ENCODE results near the gene TMEM95.
"Not testable (repeated sequence)": the region's sequence is repeated elsewhere in the genome, so short reads cannot be mapped to it uniquely, and the experiment has no call there.

Gene TMEM95

GRCh38 chr17:7348478-7349242 lies 6.3 kb upstream of the TMEM95 start:
- no peak for DNase-seq

DNA sequence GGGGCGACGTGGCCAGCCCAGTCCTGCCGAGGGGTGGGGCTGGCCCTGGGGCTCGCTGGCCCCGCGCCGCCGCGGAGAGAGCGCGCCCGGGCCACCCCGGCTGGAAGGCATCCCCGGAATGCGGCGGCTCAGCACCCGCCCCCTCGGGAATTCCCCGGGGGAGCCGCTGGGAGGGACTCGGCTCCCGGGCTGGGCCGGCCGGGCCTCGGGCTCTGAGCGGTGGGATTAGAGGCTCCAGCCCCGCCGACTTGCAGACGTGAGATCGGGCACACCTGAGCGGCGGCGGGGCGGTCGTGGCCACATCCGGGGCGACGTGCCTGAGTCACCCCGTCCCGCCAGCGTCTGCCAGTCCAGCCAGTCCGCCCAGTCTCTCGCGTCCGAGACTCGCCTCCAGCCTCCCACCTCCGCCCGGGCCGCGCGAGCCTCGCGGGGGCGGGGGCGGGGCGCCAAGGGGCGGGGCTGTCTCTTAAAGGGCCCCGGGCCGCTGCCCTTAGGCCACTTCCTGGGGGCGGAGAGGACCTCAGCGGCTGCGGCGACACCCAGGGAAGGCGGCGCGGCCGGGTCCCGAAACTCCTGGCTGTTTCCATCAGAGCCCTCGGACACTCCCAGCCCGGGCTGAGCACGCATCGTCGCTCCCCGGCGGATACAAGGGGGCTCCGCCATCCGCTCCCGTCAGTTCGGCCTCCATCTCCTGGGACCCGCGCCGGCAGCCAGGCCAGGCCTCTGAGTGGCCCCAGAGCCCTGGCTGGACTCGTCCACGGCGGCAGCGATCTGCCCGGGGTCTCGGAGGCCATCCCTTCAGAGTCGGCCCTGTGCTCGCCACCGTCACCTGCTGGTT lies 3.1 kb upstream of the TMEM95 start, which contains the start of gene KCTD11:
KCTD11 (plus strand) TSS at position 498 of the 838 bp plus-strand sequence.
- DNase-seq = peak; percentile 72

GRCh38 chr17:7352503-7352889 lies 2.5 kb upstream of the TMEM95 start:
- no peak for DNase-seq

GRCh38 chr17:7352910-7353635 lies 1.9 kb upstream of the TMEM95 start:
- no peak for DNase-seq

- peak; percentile 33 for DNase-seq
Measured at GRCh38 chr17:7354262-7354843, 603 bp upstream of the TMEM95 start.

GRCh38 chr17:7355573-7355972 lies 617 bp downstream of the TMEM95 start:
- no peak for DNase-seq

- peak; percentile 86 for DNase-seq
Measured at GRCh38 chr17:7356072-7356549, 1.2 kb downstream of the TMEM95 start.

- DNase-seq = no peak
Measured at GRCh38 chr17:7356756-7357155, 1.8 kb downstream of the TMEM95 start.

DNA sequence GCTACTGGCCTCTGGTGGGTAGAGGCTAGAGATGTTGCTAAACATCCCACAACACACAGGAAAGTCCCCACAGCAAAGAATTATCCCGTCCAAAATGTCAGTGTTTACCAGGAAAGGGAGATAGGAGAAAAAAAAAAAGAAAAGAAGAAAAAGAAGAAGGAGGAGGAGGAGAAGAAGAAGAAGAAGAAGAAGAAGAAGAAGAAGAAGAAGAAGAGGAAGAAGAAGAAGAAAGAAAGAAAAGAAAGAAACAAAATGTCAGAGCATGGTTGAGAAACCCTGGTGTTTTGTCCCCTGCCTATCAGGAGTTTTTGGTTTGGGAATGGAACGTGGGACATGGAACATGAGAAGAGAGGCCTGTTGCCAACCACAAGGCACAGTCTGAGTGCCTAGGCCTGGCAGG lies 2.4 kb downstream of the TMEM95 start:
- no peak for DNase-seq

DNA sequence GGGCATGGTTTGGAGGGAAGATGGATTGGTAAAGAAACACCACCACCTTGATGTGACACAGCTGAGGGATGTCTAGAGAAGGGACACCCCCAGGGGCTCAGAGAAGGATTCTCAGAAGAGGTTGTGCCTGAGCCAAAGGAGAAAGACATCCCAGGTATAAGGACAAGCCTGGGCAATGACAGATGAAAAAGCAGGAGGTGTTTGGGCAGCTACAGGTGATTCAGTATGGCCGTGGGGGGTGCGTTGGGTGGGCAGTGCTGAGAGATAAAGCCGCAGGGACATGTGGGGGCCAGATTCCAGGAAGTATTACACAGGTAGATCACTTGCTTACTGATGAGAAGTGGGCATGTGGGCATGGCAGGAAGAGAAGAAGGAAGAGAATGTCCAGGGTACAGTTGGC lies 7.0 kb downstream of the TMEM95 start:
- DNase-seq = no peak

DNA sequence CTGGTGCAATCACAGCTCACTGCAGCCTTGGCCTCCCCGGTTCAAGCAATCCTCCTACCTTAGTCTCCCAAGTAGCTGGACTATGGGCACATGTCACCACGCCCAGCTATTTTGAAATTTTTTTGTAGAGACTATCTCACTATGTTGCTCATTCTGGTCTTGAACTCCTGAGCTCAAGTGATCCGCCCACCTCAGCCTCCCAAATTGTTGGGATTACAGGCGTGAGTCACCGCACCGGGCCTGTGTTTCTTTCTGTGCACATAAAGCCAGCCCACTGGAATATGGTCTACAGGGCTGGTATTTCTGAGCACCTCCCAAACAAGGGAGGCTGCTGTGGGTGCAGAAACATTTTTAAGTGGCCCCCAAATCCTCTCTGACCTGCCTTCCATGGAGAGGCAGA lies 8.4 kb downstream of the TMEM95 start:
- no peak for DNase-seq

- not testable (repeated sequence) for DNase-seq
Measured at GRCh38 chr17:7365963-7366362, 11.0 kb downstream of the TMEM95 start.

GRCh38 chr17:7367083-7367482 lies 12.1 kb downstream of the TMEM95 start:
- no peak for DNase-seq

GRCh38 chr17:7367918-7368598 lies 13.1 kb downstream of the TMEM95 start:
- DNase-seq = no peak

DNA sequence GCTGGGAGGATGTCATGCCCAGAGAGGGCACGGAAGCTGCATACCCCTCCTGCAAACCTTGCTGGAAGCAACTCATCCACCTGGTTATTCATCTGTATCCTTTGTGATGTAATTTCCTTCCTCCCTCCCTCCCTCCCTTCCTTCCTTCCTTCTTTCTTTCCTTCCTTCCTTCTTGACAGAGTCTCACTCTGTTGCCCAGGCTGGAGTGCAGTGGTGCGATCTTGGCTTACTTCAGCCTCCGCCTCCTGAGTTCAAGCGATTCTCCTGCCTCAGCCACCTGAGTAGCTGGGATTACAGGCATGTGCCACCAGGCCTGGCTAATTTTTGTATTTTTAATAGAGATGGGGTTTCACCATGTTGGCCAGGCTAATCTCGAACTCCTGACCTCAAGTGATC lies 13.6 kb downstream of the TMEM95 start:
- DNase-seq = not testable (repeated sequence)

GRCh38 chr17:7369825-7370224 lies 14.9 kb downstream of the TMEM95 start:
- no peak for DNase-seq

DNA sequence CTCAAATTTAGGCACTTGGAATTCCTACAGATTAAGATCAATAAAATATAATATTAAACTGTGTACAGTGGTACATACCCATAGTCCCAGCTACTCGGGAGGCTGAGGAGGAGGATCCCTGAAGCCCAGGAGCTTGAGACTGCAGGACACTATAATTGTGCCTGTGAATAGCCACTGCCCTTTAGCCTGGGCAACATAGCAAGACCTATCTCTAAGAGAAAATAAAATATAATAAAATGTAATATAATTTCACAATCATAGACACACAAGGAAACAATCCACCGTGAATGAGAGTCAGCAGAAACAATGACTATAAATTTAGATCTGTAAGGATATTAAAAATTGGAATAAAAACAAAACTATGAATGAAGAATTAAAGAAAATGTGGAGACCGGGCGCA lies 15.9 kb downstream of the TMEM95 start:
- DNase-seq = no peak

DNA sequence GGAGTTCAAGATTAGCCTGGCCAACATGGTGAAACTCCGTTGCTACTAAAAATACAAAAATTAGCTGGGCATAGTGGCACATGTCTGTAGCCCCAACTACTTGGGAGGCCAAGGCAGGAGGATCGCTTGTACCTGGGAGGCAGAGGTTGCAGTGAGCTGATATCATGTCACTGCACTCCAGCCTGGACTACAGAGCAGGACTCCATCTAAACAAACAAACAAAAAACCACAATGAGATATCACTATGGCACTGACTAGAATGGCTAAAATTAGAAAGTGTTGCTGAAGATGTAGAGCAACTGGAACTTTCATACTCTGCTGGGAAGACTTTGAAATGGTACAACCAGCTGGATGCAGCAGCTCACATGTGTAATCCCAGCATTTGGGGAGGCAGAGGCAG lies 19.4 kb downstream of the TMEM95 start:
- DNase-seq = no peak

DNA sequence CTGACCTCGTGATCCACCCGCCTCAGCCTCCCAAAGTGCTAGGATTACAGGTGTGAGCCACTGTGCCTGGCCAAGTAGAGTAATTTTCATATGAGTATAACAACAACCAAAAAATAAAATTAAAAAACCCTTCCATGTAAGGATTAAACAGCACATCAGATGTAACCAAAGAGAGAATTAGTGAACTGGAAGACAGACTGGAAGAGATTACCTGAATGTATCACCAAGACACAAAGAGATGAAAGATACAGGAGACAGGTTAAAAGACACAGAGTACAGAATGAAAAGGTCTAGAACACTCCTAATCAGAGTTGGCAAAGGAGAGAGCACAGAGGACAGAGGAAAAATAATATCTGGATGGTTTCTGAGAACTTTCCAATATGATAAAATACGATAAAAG lies 24.2 kb downstream of the TMEM95 start:
- no peak for DNase-seq

- DNase-seq = no peak
Measured at GRCh38 chr17:7380321-7380720, 25.4 kb downstream of the TMEM95 start.

DNA sequence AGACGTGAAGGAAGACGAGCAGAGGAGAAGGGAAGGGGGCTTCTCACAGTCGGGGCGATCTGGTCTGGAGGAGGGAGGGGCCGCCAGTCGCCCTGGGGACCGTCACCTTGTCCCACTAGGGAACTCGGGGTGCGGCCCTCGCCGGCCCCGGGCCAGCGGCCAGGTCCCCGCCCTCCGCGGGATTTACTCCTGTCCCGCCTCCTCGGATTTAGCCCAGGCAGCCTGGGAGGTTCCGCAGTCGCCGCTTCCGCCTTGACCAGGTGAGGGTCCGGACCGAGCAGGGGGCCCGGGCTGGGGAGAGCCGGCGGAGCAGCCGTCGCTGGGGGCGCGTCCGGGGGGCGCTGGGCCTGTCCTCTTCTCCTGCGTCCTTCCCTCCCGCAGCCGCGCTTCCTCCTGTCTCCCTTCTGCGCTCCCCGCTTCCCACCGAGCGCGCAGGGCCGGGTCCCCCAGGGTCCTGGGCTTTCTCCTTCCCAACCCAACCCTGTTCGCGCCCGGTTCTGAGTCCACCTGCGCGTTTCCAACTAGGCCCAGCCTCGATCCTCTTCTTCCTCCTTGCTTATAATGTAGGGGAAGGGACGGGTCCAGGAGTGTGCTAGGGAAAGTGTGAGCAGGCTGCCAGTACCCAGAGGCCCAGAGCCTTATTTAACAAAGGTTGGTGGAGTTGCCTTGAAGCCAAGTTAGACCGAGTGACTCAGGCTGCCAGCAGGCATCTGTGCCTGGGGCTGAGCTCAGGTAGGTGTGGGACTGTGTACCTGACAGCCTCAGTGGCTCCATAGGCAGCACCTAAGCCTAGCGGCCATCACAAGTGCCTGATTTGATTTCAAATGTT lies 26.1 kb downstream of the TMEM95 start, which contains the start of gene TNK1:
TNK1 (plus strand) TSS at position 235 of the 829 bp plus-strand sequence. CDS start 1,838 bp downstream, outside the sequence.
- DNase-seq = no peak
